Measurements from ENCODE around the gene SNX5. TPM values are rescaled to one million over a fixed set of nuclear protein-coding genes. Genes with fewer than 3 reads are reported as not detected.
A peak's percentile ranks its signal among the peaks of the same experiment; 100 is the strongest.

SNX5 gene
- total and polyA plus RNA-seq, 2 of the 13 experiments (the other 11 are each of a cell fraction or from before 2014, with no cell fraction given), result 664 to 1,040 TPM

- no peak for TF ChIP-seq ZBTB40 (IDR thresholded peaks at IDR 0.05)
- 0 out of 2 replicates have a peak, but pooled peaks have one; percentile 18 for TF ChIP-seq ZBTB40 (CRISPR knock-in tag; IDR thresholded peaks at IDR 0.05)
- no peak for TF ChIP-seq SOX13 (IDR thresholded peaks at IDR 0.05)
- peak in 1 of 2 experiments; percentile 65; a peak in 2 of 4 replicates for TF ChIP-seq SOX13 (CRISPR knock-in tag; conservative IDR thresholded peaks at IDR 0.05 in 1 of 2, IDR thresholded peaks at IDR 0.05 in 1 of 2)
- TF ChIP-seq GPBP1L1 (CRISPR knock-in tag; IDR thresholded peaks at IDR 0.05), result no peak
- TF ChIP-seq ZBTB33 (CRISPR knock-in tag; IDR thresholded peaks at IDR 0.05), result peak; percentile 20; the same call in 1 of the 2 replicates
- TF ChIP-seq ZNF296 (CRISPR knock-in tag; conservative IDR thresholded peaks at IDR 0.05), result no peak
- no peak for TF ChIP-seq TIGD3 (CRISPR knock-in tag; IDR thresholded peaks at IDR 0.05; ENCODE audit: borderline replicate concordance)
- TF ChIP-seq ZNF281 (CRISPR knock-in tag; IDR thresholded peaks at IDR 0.05; ENCODE audit: borderline replicate concordance), result 0 out of 2 replicates have a peak, but pooled peaks have one; percentile 31
- no peak for TF ChIP-seq SIN3A (IDR thresholded peaks at IDR 0.05; ENCODE audit: borderline replicate concordance, low read depth, low read length)
Measured at GRCh38 chr20:18001131-18001921, 32.7 kb upstream of the SNX5 start (continued).
